Breast epithelium (tissue), 3 donors: ENCODE data around the gene PTP4A1.

Source experiments
- CTCF ChIP-seq, 3 donors: fragments of 450-650 bp; IDR thresholded peaks; one replicate each; pipeline ENCODE4 v1.5.1; 2016 to 2017; ENCODE audit warnings: antibody characterized with exemption in 3 of 3, mild to moderate bottlenecking in 3 of 3, moderate library complexity in 3 of 3
- POLR2A ChIP-seq: fragments of 450-650 bp; IDR thresholded peaks from one replicate; pipeline ENCODE4 v1.6.1; 2016; ENCODE audit warnings: antibody characterized with exemption, mild to moderate bottlenecking, moderate library complexity
- POLR2AphosphoS5 ChIP-seq, 3 donors: sonication (generic); formaldehyde crosslinking; IDR thresholded peaks; one replicate each; pipeline ENCODE4 v1.6.1; 2017; ENCODE audit warnings: antibody characterized with exemption in 3 of 3

GRCh38 chr6:63558278-63558677 is 14.0 kb upstream of the PTP4A1 start:
- TF ChIP-seq CTCF (IDR thresholded peaks at IDR 0.05) (no peak), POLR2A (no peak), POLR2AphosphoS5 (IDR thresholded peaks at IDR 0.05) (no peak)
